H1 (cell line): ENCODE results near the gene CAP2. TPM values are rescaled to one million over a fixed set of nuclear protein-coding genes. Genes with fewer than 3 reads are reported as not detected.

ENCODE experiments used
- CTCF ChIA-PET: fragments of 300-600 bp; sonication (Branson Sonifier 250); formaldehyde crosslinking; loops from one replicate; lab custom pipeline; 2021; ENCODE audit not compliant: partially characterized antibody; lab: Charles Lee
- POLR2A ChIA-PET: fragments of 300-600 bp; sonication (Branson Sonifier 250); formaldehyde crosslinking; loops from one replicate; lab custom pipeline; 2021; ENCODE audit warnings: inconsistent platforms; ENCODE audit not compliant: partially characterized antibody; lab: Charles Lee
- DNase-seq, 2 experiments: peaks; one replicate each; pipeline versions ENCODE4 v3.0.0 to v3.0.0-alpha.2; 2010 to 2022; ENCODE audit warnings: low spot score in 2 of 2, low read depth in 1 of 2, mixed read lengths in 1 of 2
- FAIRE-seq: peaks from 2 replicates; lab custom pipeline; 2011; peaks lifted over from hg19 to GRCh38; lab: Jason Lieb, UNC
- H2AFZ ChIP-seq: 2 replicates; pipeline ENCODE4 v1.8.1; 2012; ENCODE audit warnings: low read length, inconsistent platforms
- H2AK5ac ChIP-seq: 2 replicates; pipeline ENCODE4 v1.6.1; 2013; ENCODE audit warnings: low read depth, low read length
- H2BK120ac ChIP-seq: replicated peaks from 2 replicates; pipeline ENCODE3; 2013; ENCODE audit warnings: low read depth, low read length, inconsistent platforms
- H2BK12ac ChIP-seq: 2 replicates; pipeline ENCODE4 v1.6.1; 2013; ENCODE audit warnings: low read depth, low read length
- H2BK15ac ChIP-seq: 2 replicates; pipeline ENCODE4 v1.6.1; 2013; ENCODE audit warnings: low read length
- H2BK20ac ChIP-seq: 2 replicates; pipeline ENCODE4 v1.6.1; 2013; ENCODE audit warnings: low read length
- H2BK5ac ChIP-seq: 2 replicates; pipeline ENCODE4 v1.6.1; 2013; ENCODE audit warnings: low read depth, low read length
- H3K14ac ChIP-seq: 2 replicates; pipeline ENCODE4 v1.6.1; 2013; ENCODE audit warnings: inconsistent platforms; ENCODE audit not compliant: insufficient read length
- H3K18ac ChIP-seq: 2 replicates; pipeline ENCODE4 v1.6.1; 2013; ENCODE audit warnings: low read length; ENCODE audit errors: extremely low read depth
- H3K23ac ChIP-seq: 2 replicates; pipeline ENCODE4 v1.6.1; 2013; ENCODE audit warnings: inconsistent platforms; ENCODE audit not compliant: insufficient read length
- H3K23me2 ChIP-seq: 2 replicates; pipeline ENCODE4 v1.6.1; 2013; ENCODE audit warnings: low read depth, low read length
- H3K27ac ChIP-seq: 2 replicates; pipeline ENCODE4 v1.6.1; 2011; ENCODE audit warnings: low read depth, low read length, inconsistent platforms
- H3K27me3 ChIP-seq, 4 experiments: replicated peaks in 1 of 4; 1 replicate in 1 of 4; 2 replicates in 3 of 4; pipeline versions ENCODE4 v1.6.1 to v1.8.1; 2011 to 2013; ENCODE audit warnings: low read length in 3 of 4, mild to moderate bottlenecking in 3 of 4, inconsistent platforms in 2 of 4, mixed read lengths in 2 of 4, moderate library complexity in 1 of 4; ENCODE audit not compliant: control insufficient read depth in 3 of 4, insufficient read depth in 3 of 4; ENCODE audit errors: extremely low read depth in 1 of 4
- H3K36me3 ChIP-seq, 4 experiments: 2 replicates each; pipeline versions ENCODE4 v1.6.1 to v1.8.1; 2011 to 2013; ENCODE audit warnings: mild to moderate bottlenecking in 4 of 4, low read length in 3 of 4, moderate library complexity in 2 of 4, control low read depth in 1 of 4, inconsistent platforms in 1 of 4; ENCODE audit not compliant: insufficient read depth in 4 of 4, control insufficient read depth in 2 of 4
- H3K4ac ChIP-seq: replicated peaks from 2 replicates; pipeline ENCODE3; 2013; ENCODE audit warnings: low read length, low read depth, mixed read lengths, inconsistent platforms; ENCODE audit not compliant: insufficient read length
- H3K4me1 ChIP-seq, 4 experiments: replicated peaks in 1 of 4; 1 replicate in 1 of 4; 2 replicates in 3 of 4; pipeline versions ENCODE4 v1.6.1 to v1.8.1; 2011 to 2013; ENCODE audit warnings: low read length in 3 of 4, inconsistent platforms in 2 of 4, mixed read lengths in 1 of 4; ENCODE audit not compliant: insufficient read depth in 4 of 4, control insufficient read depth in 3 of 4
- H3K4me2 ChIP-seq, 2 experiments: 2 replicates each; pipeline versions ENCODE4 v1.6.1 to v1.8.1; 2011 to 2013; ENCODE audit warnings: low read depth in 2 of 2, low read length in 2 of 2, control low read depth in 1 of 2, inconsistent platforms in 1 of 2, mild to moderate bottlenecking in 1 of 2; ENCODE audit not compliant: insufficient read depth in 1 of 2
- H3K4me3 ChIP-seq, 4 experiments: fragments of 200-600, 300-600 bp in 1 of 4; sonication (generic), shearing (Covaris generic), sonication (Bioruptor Twin) in 1 of 4; 2 replicates each; pipeline versions ENCODE4 v1.5.1 to v1.8.1; 2011 to 2016; ENCODE audit warnings: low read length in 4 of 4, low read depth in 3 of 4, control low read depth in 2 of 4, inconsistent platforms in 2 of 4, mild to moderate bottlenecking in 2 of 4, mixed read lengths in 1 of 4, moderate library complexity in 1 of 4; ENCODE audit not compliant: insufficient read depth in 2 of 4; ENCODE audit errors: extremely low read depth in 1 of 4
- H3K56ac ChIP-seq: replicated peaks from 2 replicates; pipeline ENCODE3; 2013; ENCODE audit warnings: low read depth, mild to moderate bottlenecking, mixed read lengths, low read length, inconsistent platforms; ENCODE audit not compliant: insufficient read length
- H3K79me1 ChIP-seq: 2 replicates; pipeline ENCODE4 v1.6.1; 2013; ENCODE audit warnings: low read depth, low read length, control low read depth
- H3K79me2 ChIP-seq, 2 experiments: 2 replicates each; pipeline versions ENCODE4 v1.6.1 to v1.8.1; 2012 to 2013; ENCODE audit warnings: low read length in 2 of 2, mild to moderate bottlenecking in 2 of 2, inconsistent platforms in 1 of 2; ENCODE audit not compliant: insufficient read depth in 2 of 2, control insufficient read depth in 1 of 2
- H3K9ac ChIP-seq, 4 experiments: replicated peaks in 1 of 4; 1 replicate in 1 of 4; 2 replicates in 3 of 4; pipeline versions ENCODE4 v1.6.1 to v1.8.1; 2011 to 2013; ENCODE audit warnings: low read depth in 3 of 4, low read length in 3 of 4, control low read depth in 2 of 4, mild to moderate bottlenecking in 2 of 4, moderate library complexity in 2 of 4, inconsistent platforms in 1 of 4; ENCODE audit errors: extremely low read depth in 1 of 4
- H3K9me3 ChIP-seq, 2 experiments: 2 replicates each; pipeline versions ENCODE4 v1.6.1 to v1.8.1; 2012 to 2013; ENCODE audit warnings: mild to moderate bottlenecking in 2 of 2, moderate library complexity in 2 of 2, control low read depth in 1 of 2, inconsistent platforms in 1 of 2, low read depth in 1 of 2, low read length in 1 of 2, mixed read lengths in 1 of 2; ENCODE audit not compliant: insufficient read depth in 2 of 2
- H4K20me1 ChIP-seq, 2 experiments: replicated peaks in 1 of 2; 2 replicates each; pipeline versions ENCODE3 to v1.8.1; 2011 to 2013; ENCODE audit warnings: inconsistent platforms in 2 of 2, low read length in 2 of 2, mild to moderate bottlenecking in 1 of 2; ENCODE audit not compliant: insufficient read depth in 2 of 2, control insufficient read depth in 1 of 2
- H4K5ac ChIP-seq: 2 replicates; pipeline ENCODE4 v1.6.1; 2013; ENCODE audit warnings: low read length, low read depth, mixed read lengths, inconsistent platforms; ENCODE audit not compliant: insufficient read length
- H4K8ac ChIP-seq: 2 replicates; pipeline ENCODE4 v1.8.0; 2013; ENCODE audit warnings: mild to moderate bottlenecking, moderate library complexity, low read length, inconsistent platforms; ENCODE audit not compliant: insufficient read depth; ENCODE audit errors: extremely low read depth
- H4K91ac ChIP-seq: replicated peaks from 2 replicates; pipeline ENCODE3; 2013; ENCODE audit warnings: low read length, mixed read lengths, inconsistent platforms; ENCODE audit not compliant: insufficient read length
- HDAC6 ChIP-seq: IDR thresholded peaks from one replicate; pipeline ENCODE4 v1.7.1; 2012; ENCODE audit warnings: low read depth, mild to moderate bottlenecking, inconsistent platforms, low read length, moderate library complexity
- JUN ChIP-seq: IDR thresholded peaks from 2 replicates; pipeline ENCODE4 v1.6.1; 2011; ENCODE audit warnings: low read depth, mild to moderate bottlenecking, improper control_type of control experiment, low read length
- MAFK ChIP-seq: IDR thresholded peaks from 2 replicates; pipeline ENCODE4 v1.6.1; 2012; ENCODE audit warnings: low read depth, mild to moderate bottlenecking, improper control_type of control experiment, low read length
- POLR2AphosphoS5 ChIP-seq: IDR thresholded peaks from 2 replicates; pipeline ENCODE4 v1.6.1; 2011; ENCODE audit warnings: low read depth, low read length
- RNF2 ChIP-seq: fragments of 200-900, 300-1000 bp; sonication (generic); IDR thresholded peaks from 2 replicates; pipeline ENCODE4 v1.7.1; 2016; ENCODE audit warnings: borderline replicate concordance, low read depth, mild to moderate bottlenecking, antibody characterized with exemption, low read length; ENCODE audit not compliant: poor library complexity, severe bottlenecking; ENCODE audit errors: missing control alignments
- TEAD4 ChIP-seq: IDR thresholded peaks from 2 replicates; pipeline ENCODE4 v1.6.1; 2012; ENCODE audit warnings: low read depth, low read length, inconsistent platforms, mixed read lengths
- WGBS, 2 experiments: shearing (Covaris generic) in 1 of 2; methylation state at CpG; one replicate each; pipeline versions ENCODE4 v1.1.6 to v1.1.7; 2013 to 2015; ENCODE audit warnings: low lambda C conversion rate in 2 of 2, mixed read lengths in 2 of 2, inconsistent platforms in 1 of 2, low coverage in 1 of 2, missing lambda C conversion rate in 1 of 2; ENCODE audit not compliant: insufficient replicate concordance in 2 of 2, insufficient coverage in 1 of 2, insufficient read length in 1 of 2; ENCODE audit errors: extremely low coverage in 1 of 2, missing lambda C conversion rate in 1 of 2; 5-methylcytosine and 5-hydroxymethylcytosine counted together
- polyA plus RNA-seq, 7 experiments: library from polyadenylated mRNA; depleted of rRNA in 3 of 7; stranded (reverse) in 5 of 7; unstranded in 2 of 7; fragments of >200 nt in 5 of 7; fragments of 200-250 nt in 2 of 7; gene quantifications; 1 replicate in 5 of 7; 2 replicates in 1 of 7; 4 replicates in 1 of 7; pipeline versions ENCODE4 v1.2.1 to v1.2.3, GENCODE V29; 2011 to 2013; ENCODE audit warnings: missing spikeins in 2 of 7, mixed read lengths in 2 of 7
- total RNA-seq: library from RNA; stranded (reverse); fragmentation: NEBNext Ultra II Directional; extraction: Animal tissue kit (Norgen Biotek cat#: 25700); gene quantifications from 2 replicates; pipeline ENCODE4 v1.2.1, GENCODE V29; 2021

The CAP2 gene
- total and polyA plus RNA-seq, 2 of the 8 experiments (the other 6 are each of a cell fraction or from before 2014, with no cell fraction given), result 7.2 to 10.0 TPM

GRCh38 chr6:17442196-17442595 is 48.8 kb downstream of the CAP2 start:
- H3K23me2 ChIP-seq, result peaks cover 2% of the 10 kb centered on the region; the same call in 1 of the 2 replicates
- H3K18ac ChIP-seq, result no peak overlapping the region
- H3K27me3 ChIP-seq, result no peaks in the 10 kb centered on the region
- no peak for TF ChIP-seq POLR2AphosphoS5
- no peak for TF ChIP-seq MAFK
- no peak for TF ChIP-seq TEAD4
- no peak for TF ChIP-seq HDAC6
- TF ChIP-seq JUN, result no peak
- TF ChIP-seq RNF2, result no peak
- no peaks in the 10 kb centered on the region for H3K79me1 ChIP-seq
- FAIRE-seq, result no peak
- no peaks in the 10 kb centered on the region for H3K79me2 ChIP-seq
- ChIA-PET POLR2A (no interaction called here), CTCF (no interaction called here)
- H3K27ac ChIP-seq, result no peak overlapping the region
- H3K36me3 ChIP-seq, result no peaks in the 10 kb centered on the region
- no peak overlapping the region for H4K91ac ChIP-seq
- no peak overlapping the region for H3K9ac ChIP-seq
- H3K4me3 ChIP-seq, result no peak overlapping the region
- WGBS, 2 experiments, result 72% methylated on average over 4 of the region's 4 CpGs; no CpG with 5 or more reads in 1 of the 2 experiments
- H3K4me2 ChIP-seq, result no peak overlapping the region
- no peak overlapping the region for H2BK20ac ChIP-seq
- no peak for DNase-seq
- H2BK120ac ChIP-seq, result no peak overlapping the region
- no peak overlapping the region for H4K5ac ChIP-seq
- H4K8ac ChIP-seq, result no peak overlapping the region; the same call in 1 of the 2 replicates
- H3K4ac ChIP-seq, result no peak overlapping the region
- H2BK12ac ChIP-seq, result no peak overlapping the region
- H3K14ac ChIP-seq, result no peak overlapping the region
- no peak overlapping the region for H3K23ac ChIP-seq
- no peak overlapping the region for H3K56ac ChIP-seq
- no peak overlapping the region for H2AFZ ChIP-seq
- no peaks in the 10 kb centered on the region for H3K9me3 ChIP-seq
- H2AK5ac ChIP-seq, result no peak overlapping the region
- H3K4me1 ChIP-seq, result no peaks in the 10 kb centered on the region
- H2BK5ac ChIP-seq, result no peak overlapping the region
- no peak overlapping the region for H2BK15ac ChIP-seq
- no peaks in the 10 kb centered on the region for H4K20me1 ChIP-seq
